Measurements from ENCODE around the gene FCHO1.
"Not testable (repeated sequence)": the region's sequence is repeated elsewhere in the genome, so short reads cannot be mapped to it uniquely, and the experiment has no call there.

FCHO1 gene

DNA sequence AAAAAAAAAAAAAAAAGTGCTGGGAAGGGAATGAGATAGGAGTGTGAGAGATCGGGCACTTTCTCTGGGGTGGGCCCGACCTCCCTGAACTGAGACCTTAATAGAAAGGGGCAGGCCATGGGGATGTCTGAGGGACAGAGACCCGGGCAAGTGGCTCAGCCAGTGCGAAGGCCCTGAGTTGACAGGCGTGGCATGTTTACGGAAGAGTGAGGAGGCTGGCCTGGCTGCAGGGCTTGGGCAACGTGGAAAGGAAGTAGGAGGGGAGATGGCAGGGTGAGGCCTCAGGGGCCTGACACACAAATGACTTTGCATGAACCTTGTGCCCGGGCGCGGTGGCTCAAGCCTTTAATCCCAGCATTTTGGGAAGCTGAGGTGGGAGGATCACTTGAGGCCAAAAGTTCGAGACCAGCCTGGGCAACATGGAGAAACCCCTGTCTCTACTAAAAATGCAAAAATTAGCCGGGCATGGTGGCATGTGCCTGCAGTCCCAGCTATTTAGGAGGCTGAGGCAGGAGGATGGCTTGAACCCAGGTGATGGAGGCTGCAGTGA, 13.9 kb downstream of the FCHO1 start:
- peak in 1 of 2 donors; percentile 62 for DNase-seq

DNA sequence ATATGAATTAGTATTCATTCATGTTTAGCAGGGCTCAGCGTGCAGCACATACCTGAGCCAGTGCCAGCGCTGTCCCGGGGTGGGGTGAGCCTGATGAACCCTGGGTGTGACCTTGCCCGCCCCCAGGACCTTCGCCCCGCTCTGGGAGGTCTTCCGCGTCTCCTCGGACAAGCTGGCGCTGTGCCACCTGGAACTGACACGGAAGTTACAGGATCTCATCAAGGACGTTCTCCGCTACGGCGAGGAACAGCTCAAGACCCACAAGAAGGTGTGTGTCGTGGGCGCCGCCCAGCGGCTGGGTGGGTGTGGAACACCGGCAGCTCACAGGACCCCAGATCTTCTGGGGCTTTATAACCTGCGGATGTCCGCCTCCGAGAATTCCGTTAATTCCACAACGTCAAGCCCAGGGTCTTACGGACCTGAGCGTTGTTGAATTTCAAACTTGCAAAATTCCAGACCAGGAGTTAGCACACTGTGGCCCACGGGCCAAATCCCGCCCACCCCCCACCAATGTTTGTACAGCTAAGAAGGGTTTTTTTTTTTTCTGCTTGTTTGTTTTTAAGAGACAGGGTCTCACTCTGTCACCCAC, 15.4 kb downstream of the FCHO1 start:
- DNase-seq, result peak; percentile 42 to 63

DNA sequence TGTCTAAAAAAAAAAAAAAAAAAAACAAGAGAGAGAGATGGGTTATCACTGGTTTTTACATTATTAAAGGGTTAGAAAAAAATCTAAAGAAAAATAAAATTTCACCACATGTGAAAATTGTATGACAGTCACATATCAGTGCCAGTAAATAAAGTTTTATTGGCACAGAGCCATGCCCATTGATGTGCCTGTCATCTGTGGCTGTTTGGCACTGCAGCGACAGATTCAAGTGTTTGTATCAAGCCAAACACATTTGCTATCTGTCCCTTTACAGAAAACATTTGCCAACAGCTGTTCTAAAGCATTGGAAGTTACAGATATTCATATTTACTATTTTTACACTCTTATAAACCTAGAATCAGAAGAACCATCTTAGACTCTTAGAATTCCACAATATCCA, 16.3 kb downstream of the FCHO1 start:
- DNase-seq, result no peak

DNA sequence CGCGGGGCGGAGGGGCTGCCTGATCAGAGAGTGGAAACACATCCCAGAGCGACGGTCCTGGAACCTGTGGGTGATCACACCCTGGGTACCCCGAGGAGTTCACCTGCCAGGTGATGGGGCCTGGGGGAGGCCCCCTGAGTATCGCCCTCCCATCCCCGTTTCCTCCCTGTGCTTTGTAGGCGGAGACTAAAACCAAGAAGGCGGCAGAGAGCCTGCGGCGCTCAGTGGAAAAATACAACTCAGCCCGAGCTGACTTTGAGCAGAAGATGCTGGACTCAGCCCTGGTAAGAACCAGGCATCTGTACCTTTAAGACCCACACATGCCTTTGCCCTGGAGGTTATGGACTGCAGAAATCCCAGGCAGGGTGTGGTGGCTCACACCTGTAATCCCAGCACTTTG, 19.3 kb downstream of the FCHO1 start:
- no peak for DNase-seq

DNA sequence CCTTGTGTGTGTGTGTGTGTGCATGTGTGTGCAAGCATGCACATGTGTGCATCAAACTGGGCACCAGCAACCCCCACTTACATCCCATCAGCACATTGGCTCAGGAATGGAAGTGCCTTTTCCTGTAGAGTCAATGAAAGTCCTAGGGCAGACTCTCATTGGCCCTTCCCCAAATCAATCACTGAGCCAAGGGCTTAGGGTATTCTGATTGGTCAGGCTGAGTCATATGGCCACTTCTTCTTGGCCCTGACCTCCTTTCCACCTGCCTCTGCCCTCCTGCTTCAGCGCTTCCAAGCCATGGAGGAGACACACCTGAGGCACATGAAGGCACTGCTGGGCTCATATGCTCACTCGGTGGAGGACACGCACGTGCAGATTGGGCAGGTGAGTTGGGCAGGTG, 20.9 kb downstream of the FCHO1 start:
- DNase-seq, result no peak

DNA sequence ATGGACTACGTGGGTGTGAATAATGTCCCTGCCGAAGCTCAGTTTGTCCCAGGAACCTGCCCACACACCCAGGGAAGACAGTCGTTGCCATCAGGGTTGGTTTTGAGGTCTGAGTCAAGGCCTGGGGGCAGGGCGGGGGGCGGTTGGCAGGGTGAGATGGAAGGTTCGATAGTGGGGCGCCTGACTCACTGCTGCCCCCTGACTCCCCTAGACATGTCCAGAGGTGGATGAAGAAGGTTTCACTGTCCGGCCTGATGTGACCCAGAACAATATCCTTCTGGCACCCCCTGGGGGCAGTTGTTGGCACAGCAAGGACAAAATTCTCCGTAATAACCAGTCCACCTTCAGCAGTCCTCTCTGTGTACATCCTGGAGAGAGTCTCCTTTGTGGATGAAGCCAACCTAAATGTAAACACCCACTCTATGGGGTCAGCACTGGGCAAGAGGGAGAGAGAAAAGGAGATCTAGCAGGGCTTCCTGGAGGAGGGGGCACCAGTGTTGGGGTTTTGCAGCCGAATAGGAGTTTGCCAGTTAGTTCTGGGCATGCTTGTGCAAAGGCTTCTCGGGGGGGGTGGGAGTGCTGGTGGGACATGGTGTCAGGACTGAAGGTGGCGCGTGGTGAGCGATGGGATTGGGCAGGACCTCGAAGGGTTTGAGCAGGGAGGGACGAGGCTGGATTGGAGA, 24.1 kb downstream of the FCHO1 start:
- DNase-seq, result peak; percentile 38 to 47

DNA sequence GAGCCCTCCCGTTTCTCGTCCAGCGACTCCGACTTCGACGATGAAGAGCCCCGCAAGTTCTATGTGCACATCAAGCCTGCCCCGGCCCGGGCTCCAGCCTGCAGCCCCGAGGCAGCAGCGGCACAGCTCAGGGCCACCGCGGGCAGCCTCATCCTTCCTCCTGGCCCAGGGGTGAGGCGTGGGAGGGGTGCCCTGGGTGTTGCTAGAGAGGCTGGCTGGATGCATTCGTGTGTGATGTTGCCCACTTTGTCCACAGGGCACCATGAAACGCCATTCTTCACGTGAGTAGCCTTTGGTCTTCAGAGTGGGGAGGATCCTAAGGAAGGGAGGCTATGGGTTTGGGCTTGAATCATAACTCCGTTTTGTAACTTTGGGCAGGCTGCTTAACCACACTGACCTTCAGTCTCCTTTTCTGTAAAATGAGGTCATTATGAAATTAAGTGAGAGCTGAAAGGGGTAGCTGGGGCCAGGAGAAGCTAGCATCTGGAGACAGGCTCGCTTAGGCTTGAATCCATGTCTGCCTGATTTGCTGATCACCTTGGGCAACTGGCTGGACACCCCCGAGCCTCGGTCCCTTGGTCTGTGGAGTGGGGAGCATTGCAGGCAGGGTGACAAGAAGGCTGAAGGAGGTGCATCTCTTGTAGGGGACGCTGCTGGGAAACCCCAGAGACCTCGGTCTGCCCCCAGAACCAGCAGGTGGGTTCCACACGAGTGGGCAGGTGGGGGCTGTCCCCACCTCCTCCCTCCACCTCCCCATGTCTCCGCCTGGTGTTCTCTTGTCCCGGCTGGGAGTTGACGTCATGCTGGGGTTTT, 24.9 kb downstream of the FCHO1 start:
- DNase-seq, result peak in 1 of 2 donors; percentile 83

DNA sequence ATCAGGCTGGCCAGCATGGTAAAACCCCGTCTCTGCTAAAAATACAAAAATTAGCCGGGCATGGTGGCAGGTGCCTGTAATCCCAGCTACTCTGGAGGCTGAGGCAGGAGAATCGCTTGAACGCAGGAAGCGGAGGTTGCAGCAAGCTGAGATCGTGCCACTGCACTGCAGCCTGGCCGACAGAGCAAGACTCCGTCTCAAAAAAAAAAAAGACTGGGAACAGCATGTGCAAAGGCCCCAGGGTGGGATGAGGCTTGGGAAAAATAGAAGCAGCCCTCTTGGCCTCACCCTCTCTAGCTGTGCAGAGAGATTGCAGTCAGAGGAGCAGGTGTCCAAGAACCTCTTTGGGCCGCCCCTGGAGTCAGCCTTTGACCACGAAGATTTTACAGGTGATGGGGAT, 26.6 kb downstream of the FCHO1 start:
- DNase-seq, result not testable (repeated sequence)

DNA sequence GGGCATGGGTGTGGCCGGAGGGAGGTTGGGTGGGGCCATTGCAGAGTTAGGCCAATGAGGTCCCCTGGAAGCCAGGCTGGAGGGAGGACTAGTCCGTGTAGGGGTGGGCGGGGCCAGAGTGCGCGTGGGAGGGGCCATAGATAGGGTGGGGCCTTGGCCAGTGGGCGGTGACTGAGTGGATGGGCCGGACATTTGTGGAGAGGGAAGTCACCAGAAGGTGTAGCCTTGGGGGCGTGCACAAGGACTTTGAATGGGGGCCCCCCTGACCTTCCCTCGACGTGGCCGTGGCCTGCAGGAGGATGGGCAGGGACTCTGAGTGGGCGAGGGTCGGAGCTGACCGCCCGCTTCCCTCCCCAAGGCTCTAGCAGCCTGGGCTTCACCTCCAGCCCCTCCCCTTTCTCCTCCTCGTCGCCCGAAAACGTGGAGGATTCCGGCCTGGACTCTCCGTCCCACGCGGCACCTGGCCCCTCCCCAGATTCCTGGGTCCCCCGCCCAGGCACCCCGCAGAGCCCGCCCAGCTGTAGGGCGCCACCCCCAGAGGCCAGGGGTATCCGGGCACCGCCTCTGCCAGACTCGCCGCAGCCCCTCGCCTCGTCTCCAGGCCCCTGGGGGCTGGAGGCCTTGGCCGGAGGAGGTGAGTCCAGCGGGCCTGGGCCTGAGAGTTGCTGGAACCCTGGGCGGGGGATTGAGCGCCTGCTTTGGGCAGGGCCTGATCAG, 27.1 kb downstream of the FCHO1 start:
- peak; percentile 53 to 68 for DNase-seq

DNA sequence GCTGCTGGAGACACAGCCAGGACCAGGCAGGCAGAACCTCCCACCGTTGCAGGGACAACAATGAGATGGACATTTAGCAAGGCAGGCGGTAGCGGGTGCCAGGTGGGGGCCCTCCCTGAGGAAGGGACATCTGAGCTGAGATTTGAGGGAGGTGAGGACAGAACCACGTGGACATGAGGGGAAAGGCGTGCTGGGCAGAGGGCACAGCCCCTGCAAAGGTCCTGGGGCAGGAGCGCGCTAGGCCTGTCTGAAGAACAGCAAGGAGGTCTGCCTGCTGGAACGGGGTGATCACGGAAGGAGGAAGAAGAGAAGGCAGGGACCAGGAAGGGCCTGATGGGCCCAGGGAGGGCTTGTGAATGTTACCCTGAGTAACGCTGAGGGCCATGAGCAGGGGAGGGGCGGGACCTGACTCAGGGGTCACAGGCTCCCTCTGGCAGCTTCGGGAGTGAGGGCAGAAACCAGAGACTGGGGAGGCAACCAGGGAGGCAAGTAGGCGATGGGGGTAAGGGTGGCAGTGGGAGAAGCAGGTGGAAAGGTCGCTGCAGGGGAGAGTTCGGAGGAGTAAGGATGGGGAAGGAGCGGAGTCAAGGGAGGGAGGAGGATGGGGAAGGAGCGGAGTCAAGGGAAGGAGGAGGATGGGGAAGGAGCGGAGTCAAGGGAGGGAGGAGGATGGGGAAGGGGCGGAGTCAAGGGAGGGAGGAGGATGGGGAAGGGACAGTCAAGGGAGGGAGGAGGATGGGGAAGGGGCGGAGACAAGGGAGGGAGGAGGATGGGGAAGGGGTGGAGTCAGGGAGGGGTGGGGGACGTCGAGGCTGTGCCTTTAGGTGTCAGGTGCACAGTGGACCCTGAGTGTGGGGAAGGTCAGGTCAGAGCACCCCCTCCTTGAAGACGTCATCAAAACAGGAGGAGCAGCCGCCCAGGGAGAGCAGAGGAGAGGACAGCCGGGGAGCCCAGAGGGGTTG, 28.0 kb downstream of the FCHO1 start:
- peak in 1 of 2 donors; percentile 53 for DNase-seq

DNA sequence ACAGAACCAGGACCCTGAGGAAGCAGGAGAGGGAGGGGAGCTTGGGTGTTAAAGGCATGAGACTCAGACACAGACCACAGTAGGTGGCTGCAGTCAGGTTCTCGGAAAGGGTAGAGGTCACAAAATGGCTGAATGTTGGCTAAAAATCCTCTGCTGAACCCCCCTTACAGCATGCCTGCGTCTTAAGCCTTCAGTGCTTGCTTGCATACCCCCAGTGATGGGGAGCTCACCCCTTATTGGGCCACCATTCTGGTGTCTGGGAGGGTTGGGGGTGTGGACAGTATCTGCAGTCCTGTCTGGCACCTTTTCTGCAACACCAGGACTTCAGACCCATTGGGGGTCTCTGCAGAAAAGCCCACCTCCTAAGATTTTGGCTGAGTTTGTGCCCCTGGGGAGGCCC, 29.5 kb downstream of the FCHO1 start:
- DNase-seq, result no peak

DNA sequence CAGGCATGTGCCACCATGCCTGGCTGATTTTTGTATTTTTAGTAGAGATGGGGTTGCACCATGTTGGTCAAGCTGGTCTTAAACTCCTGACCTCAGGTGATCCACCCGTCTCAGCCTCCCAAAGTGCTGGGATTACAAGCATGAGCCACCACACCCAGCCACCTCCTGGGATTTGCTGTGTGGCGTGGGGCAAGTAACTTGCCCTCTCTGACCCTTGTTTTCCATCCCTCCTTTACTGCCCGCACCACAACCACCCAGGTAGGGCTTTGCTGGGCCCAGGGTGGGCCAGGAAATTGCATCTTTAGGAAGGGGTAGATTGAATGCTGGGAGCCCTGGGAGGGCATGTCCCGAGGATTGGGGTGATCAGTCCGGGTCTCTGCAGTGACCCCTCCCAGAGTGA, 32.4 kb downstream of the FCHO1 start:
- DNase-seq, result not testable (repeated sequence)

DNA sequence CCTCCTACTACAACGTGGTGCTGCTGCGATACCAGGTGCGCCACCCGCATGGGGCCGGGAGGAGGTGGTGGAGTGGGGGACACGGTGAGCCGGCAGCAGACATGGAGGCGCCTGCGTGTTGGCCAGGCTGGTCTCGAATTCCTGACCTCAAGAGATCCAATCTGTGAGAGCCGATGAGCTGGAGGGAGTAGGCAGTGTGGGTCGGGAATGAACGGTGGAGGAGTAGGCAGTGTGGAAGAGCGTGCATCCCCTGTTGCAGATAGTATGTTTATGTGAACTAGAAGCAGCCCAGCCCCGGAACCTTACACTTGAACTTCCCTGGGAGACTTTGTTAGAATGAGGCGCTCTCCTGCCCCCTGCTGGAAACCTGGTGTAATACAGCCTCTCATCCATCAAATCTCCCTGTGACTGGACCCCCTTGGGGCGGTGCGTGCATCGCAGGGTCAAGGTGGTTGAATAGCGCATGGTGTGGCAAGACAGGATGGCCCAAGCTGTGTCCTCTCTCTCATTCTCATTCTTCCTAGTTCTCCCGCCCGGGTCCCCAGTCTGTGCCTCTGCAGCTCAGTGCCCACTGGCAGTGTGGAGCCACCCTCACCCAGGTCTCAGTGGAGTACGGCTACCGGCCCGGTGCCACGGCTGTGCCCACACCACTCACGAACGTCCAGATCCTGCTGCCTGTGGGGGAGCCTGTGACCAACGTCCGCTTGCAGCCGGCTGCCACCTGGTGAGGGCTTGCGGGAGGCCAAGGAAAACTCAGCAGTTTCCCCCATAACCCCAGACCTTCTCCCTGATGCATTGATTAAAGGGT, 33.1 kb downstream of the FCHO1 start:
- DNase-seq, result peak; percentile 70 to 76

DNA sequence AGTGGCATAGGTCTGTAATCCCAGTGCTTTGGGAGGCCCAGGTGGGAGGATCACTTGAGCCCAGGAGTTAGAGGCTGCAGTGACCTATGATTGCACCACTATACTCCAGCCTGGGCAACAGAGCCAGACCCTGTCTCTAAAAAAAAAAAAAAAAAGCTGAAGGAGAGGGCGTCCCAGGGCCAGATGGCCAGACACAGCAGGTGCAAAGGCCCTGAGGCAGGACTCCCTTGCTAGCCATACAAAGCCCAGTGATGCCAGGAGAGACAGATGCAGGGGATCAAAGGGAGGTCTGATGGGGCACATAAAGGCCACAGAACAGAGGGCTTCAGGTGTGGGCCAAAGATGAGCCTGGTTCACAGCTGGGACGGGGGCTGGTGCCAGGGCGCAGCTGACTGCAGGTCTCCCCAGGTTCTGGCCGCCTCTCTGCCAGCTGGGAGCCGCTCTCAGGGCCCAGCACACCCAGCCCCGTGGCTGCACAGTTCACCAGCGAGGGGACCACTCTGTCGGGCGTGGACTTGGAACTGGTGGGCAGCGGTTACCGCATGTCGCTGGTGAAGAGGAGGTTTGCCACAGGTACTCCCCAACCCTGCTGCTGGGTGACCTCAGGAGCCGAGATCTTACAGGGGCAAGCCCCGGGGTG, 36.1 kb downstream of the FCHO1 start:
- no peak for DNase-seq

DNA sequence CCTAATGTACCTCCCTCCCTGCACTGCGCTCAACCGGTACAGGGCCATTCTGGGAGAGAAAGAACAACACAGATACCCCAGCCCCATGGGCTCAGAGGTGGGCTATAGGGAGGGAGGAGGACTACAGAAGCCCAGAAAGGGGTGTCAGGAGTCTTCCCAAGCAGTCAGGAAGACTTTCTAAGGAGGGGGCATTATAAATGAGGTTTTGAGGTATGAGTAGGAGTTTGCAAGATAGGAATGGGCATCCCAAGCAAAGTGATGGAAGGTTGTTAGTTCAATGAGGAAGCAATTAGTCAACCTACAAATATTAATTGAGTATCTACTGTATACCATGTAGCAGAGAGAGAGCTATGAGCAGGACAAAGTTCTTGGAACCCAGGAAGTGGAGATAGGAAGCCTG, 37.4 kb downstream of the FCHO1 start:
- no peak for DNase-seq

DNA sequence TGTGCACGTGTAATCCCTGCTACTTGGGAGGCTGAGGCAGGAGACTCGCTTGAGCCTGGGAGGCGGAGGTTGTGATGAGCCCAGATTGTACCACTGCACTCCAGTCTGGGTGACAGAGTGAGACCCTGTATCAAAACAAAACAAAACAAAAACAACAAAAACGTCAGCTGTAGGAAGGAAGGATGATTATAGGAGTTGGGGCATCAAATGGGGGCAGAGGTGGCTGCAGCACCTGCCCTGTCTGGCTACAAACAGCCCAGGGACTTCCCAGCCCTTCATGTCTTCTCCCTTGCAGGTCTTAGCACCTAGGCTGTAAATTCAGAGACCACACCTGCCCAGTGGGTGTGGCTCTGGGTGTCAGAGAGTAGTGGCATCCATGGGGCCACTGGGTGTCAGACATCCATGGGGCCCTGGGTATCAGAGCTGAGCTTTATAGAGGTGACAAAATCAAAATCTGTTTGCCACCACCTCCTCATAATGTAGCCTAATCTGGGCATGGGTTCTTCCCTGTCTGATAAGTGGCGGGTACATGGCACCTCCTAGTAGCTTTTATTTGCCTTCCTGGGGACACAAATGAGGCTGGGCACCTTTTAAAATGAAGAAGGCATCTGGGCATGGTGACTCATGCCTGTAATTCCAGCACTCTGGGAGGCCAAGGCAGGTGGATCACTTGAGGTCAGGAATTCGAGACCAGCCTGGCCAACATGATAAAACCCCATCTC, 38.9 kb downstream of the FCHO1 start:
- DNase-seq, result no peak

DNA sequence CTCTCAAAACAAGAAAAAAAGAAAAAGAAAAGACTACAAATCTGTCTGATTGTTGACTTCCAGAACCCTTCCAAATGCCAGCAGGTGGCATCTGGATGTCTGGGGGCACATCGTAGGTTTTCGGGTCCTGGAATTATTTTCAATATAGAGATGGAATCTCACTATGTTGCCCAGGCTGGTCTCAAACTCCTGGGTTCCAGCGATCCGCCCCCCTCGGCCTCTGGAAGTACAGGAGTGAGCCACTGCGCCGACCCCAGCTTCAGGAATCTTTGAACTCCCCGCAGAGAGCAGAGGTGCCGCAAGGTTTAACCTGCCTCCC, 43.1 kb downstream of the FCHO1 start:
- no peak for DNase-seq

DNA sequence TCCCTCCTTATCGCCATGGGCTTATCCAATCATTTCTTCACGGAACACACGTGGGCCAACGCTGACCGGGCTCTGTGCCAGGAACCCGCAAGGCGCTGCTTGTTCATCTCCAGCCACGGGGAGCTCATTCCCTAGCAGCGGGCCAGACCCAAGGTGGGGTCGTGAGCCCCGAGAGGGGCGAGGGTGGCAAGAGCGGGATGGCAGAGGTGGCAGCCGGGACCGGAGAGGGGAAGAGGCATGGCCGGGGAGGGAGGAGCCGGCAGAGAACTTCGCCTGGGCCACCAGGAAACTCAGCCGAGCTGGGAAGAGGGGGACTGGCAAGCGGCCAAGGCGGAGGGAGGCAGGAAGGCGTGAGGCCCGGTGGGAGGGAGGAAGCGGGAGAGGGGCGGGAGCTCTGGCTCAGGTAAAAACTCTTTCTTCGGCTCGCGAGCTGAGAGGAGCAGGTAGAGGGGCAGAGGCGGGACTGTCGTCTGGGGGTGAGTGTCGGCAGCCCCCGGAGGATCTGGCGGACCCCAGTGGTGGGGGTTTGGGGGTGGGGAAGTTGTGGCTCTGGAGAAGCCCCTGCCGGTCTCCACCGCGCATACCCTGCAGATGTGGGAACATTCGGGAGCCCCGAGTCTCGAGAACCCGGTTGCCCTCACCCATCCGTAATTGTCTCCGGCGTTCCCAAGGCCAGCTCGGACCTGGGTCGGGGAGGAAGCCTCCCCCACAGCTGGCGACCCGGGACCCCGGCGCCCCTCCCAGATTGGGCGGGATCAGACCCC, 43.6 kb downstream of the FCHO1 start, which contains the start of gene B3GNT3:
Gene B3GNT3 (plus strand): TSS at position 408 of the 764 bp plus-strand sequence. CDS start 12,670 bp downstream, outside the sequence.
- DNase-seq, result no peak

DNA sequence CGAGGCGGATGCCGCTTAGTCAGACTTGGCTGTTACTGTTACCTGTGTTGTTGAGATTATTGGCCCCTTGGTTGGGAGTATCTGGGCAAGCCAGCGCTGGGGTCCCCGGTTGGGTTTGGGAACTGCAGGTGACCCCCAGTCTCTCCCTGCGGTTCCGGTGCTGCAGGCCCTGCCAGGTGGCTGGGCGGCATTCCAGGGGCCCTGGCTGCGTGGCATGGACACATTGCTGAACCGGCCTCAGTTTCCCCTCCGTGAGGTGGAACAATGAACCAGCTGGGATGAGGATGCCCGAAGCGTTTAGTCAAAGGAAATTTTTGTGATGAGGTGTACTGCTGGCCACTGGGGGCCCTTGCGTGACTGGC, 44.2 kb downstream of the FCHO1 start:
- no peak for DNase-seq

Measured in CD4-positive, alpha-beta T cell treated with Interferon alpha-2 for 1 hour (primary cell).